ENCODE measurements around the gene C9orf72.

Gene C9orf72

DNA sequence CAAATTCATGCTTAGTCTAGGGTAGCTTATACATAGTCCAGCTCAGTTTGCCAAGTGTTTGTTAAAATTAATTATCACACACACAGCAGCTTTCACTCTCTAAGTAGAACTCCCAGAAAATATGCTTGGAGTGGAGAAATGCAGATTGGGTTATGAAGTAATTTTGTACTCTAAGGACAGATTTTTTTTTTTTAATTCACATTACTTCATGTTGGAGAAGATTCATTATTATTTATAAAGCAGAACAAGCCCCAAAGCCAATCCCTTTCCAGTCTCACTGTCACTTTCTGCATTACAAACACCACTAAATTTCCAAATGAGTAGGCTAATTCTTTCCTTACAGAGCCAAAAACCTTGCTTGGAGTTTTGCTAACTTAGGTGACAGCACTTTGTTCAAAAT is 11.7 kb upstream of the C9orf72 start:
- in situ Hi-C loops (cut with MboI; ENCODE audit: low sequenced_read_pairs), result no loop called here

DNA sequence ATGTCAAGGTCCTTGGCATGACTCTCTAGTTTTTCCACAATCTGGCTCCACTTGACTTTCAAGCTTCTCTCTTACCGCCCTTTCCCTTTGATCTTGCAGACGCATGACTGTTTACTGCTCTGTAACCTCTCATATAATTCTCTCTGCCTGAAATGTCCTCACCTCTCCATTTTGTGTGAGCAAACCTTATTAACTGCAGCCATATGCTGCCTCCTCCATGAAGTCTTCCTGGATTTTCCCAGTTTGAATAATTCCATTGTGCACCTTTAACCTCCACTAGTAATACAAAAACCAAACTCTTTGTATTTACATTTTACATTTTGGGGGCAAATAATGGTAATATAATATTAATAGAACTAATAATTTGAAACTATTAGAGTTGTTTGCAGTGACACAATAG is 9.5 kb upstream of the C9orf72 start:
- in situ Hi-C loops (cut with MboI; ENCODE audit: low sequenced_read_pairs), result no loop called here

DNA sequence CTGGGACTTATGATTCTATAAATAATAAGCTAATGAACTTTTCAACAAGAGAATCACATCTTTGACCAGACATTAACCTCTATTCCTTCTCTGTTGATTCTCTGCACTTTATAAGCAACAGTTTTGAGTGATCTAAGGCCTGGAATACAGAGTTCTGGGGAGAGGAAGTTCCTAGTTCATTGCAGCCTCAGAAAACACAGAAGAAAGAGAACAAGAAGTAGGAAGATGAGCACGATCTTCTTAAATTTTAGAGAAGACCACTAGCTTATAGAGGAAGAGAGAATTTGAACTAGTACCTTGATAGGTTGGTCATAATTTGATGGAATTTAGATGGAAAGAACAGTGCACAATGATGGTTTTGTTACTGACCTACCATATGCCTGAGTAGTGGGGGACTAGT is 8.5 kb upstream of the C9orf72 start:
- in situ Hi-C loops (cut with MboI; ENCODE audit: low sequenced_read_pairs), result no loop called here

DNA sequence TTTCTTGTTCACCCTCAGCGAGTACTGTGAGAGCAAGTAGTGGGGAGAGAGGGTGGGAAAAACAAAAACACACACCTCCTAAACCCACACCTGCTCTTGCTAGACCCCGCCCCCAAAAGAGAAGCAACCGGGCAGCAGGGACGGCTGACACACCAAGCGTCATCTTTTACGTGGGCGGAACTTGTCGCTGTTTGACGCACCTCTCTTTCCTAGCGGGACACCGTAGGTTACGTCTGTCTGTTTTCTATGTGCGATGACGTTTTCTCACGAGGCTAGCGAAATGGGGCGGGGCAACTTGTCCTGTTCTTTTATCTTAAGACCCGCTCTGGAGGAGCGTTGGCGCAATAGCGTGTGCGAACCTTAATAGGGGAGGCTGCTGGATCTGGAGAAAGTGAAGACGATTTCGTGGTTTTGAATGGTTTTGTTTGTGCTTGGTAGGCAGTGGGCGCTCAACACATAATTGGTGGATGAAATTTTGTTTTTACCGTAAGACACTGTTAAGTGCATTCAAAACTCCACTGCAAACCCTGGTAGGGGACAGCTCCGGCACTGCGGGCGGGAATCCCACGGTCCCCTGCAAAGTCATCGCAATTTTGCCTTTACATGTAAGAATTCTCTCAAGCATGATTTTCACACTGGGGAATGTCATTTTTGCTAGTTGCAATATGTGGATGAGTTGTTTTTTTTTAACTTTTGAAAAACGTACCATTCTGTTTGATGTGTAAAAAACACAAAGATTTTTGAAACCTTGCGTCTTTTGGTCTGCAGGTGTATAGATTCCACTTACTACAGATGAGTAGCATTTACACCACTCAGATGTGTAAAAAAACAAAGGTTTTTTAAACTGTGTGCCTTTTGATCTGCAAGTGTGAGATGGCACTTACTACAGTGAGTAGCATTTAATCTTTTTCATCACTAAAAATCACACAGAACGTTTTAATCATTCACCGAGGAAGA is 631 bp upstream of the C9orf72 start:
- in situ Hi-C loops (cut with MboI; ENCODE audit: low sequenced_read_pairs), result no loop called here

DNA sequence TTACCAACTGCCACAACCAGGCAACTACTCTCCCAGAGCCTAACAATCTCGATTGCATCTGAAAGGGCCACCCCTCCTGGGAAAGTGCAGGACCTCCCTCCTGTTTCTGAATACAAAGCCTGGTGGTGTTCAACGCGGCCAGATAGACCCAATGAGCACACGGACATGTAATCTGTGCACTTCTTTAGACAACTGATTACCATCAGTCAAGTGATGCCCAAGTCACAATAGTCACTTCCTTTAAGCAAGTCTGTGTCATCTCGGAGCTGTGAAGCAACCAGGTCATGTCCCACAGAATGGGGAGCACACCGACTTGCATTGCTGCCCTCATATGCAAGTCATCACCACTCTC is 739 bp downstream of the C9orf72 start:
- in situ Hi-C loops (cut with MboI; ENCODE audit: low sequenced_read_pairs), result no loop called here

DNA sequence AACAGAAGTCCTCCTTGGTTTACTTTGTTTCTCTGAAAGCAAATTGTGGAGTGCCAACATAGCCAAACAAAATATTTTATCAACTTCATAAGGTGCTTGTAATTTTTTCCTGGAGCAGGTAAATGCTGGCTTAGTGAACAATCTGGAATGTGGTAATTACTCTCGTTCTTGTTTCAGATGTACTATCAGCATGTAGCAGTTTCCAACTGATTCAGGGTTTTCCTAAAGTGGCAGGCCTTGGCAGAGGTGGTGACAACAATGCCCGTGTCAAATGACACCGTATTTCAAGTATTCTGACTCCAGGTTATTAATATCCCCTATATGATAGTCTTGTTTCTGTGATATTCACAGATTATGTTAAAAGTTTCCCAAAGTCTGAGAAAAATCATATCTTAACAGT is 1.2 kb downstream of the C9orf72 start:
- in situ Hi-C loops (cut with MboI; ENCODE audit: low sequenced_read_pairs), result no loop called here

DNA sequence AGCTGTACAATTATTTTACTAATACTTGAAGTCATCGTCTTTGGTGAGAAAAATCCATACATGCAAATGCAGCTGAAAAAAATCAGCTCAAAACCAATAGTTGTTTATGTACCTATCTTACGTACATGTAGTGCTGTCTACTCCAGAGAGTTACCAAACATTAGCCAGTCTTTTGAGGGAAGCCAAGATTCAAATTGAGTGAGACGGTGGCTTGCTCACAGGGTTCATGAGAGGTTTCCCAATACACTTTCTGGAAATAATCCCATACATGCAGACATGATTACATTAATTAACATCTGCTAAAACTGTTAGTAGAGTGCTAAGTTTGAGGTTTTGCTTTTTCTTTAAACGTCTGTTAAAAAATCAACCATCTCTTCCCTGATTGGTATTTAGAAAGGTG is 2.3 kb downstream of the C9orf72 start:
- in situ Hi-C loops (cut with MboI; ENCODE audit: low sequenced_read_pairs), result no loop called here

DNA sequence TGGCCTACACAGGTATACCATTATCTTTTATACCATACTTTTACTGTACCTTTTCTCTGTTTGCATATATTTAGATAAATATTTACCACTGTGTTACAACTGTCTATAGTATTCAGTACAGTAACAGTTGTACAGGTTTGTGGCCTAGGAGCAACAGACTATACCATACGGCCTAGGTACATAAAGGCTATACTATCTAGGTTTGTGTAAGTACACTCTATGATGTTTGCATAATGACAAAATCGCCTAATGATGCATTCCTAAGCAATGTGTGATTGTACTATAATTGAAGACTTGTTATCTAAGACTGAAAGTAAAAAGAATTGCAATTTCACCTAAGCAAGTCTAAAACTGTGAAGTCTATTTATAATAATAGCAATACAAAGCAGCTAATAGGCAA is 3.9 kb downstream of the C9orf72 start:
- in situ Hi-C loops (cut with MboI; ENCODE audit: low sequenced_read_pairs), result no loop called here

DNA sequence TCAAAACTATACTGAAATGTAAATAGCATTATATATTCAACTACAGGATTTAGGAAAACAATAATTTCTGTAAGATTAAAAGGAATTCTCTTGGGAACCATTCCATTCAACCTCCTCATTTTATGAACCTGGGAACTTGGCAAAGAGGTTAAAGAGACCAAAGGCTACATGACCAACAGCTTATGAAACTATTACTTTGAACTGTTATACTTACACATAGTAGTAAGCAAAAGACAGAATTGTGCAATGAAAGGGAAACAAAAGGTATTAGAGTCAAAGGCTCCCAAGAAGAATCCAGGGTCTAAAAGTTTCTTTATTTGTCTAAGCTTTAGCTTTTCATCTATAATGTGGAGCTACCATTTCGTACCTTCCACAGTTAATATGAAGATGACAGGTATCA is 7.2 kb downstream of the C9orf72 start:
- in situ Hi-C loops (cut with MboI; ENCODE audit: low sequenced_read_pairs), result no loop called here

DNA sequence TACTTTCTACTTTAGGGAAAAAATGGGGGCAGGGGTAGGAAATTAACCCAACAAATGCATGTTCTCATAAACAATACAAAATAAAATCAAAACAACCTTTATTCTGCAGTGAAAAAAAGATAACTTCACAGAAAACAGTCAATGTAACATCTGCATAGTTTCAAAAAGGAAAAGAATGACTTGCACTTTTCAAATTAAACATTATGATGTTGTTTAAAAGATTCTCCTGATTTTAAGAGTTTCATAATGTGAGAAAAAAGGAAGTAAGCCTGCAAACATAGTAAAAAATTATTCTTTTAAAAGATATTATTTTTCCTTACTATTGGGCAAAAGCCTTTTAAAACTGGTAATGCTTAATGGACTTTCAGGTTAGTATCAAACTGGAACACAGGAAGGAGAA is 7.6 kb downstream of the C9orf72 start:
- in situ Hi-C loops (cut with MboI; ENCODE audit: low sequenced_read_pairs), result no loop called here

DNA sequence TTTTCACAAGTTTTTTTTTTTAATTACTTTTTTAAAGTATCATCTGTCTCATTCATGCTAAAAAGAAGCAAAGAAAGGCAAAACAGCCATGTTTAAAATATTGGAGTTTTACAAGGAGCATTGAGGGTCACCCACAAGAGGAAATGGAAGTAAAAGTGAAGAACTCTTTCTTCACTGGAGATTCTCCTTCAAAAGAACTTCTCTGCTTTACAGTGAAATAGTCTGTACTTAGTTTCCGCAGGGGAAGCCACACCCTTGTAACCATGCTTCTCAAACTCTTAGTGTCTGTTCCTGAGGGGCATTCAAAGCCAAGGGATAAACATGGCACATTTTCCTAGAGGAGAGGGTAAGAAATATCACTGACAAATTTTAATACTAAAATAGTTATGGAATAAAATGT is 8.6 kb downstream of the C9orf72 start:
- in situ Hi-C loops (cut with MboI; ENCODE audit: low sequenced_read_pairs), result no loop called here

DNA sequence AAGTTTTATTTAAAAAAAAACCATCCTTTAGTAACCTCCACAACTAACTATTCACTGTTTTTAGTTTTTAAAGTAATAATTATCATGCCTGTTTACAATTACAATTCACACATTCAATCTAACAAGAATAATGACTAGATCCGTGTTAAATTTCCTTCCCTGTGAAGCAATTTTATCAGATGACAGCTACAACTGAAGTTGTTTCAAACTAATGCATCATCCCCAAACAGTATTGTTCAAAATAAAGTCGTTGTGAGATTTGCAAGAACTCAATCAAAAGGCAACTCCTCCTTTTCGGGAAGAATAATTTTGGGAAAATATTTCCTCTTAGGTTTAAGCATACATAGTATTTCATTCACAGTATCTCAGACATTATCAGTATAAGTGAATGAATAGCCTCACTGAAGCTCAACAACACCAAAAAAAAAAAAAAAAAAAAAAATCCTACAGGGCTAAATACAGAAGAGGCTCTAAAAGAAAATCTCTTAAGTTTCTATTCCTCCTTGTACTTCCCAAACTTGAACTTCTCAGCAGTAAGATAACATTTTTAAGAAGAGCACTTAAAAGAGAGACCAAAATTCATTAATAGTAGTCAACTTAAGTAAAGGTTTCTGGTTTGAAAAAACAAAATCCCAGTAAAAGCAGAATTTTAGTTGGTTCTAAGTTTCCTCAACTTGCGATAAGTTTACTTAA is 9.4 kb downstream of the C9orf72 start:
- in situ Hi-C loops (cut with MboI; ENCODE audit: low sequenced_read_pairs), result no loop called here

DNA sequence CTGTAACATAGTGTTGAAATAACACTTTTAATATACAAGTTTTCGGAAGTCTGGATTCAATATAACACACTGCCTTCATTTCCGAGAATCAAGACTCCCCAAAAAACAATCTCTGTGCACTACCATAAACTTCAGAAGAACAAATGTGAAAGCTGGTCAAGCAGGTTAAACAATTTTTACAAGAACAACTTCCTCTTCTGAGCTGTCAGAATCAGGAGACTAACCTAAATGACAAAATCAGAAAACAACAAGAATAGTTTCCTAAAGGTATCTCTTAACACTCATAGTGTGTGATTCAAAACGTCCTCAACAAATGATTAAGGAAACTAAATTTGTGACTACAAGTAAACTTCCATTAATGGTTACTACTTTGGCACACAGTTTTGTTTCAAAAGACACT is 11.6 kb downstream of the C9orf72 start:
- in situ Hi-C loops (cut with MboI; ENCODE audit: low sequenced_read_pairs), result no loop called here

DNA sequence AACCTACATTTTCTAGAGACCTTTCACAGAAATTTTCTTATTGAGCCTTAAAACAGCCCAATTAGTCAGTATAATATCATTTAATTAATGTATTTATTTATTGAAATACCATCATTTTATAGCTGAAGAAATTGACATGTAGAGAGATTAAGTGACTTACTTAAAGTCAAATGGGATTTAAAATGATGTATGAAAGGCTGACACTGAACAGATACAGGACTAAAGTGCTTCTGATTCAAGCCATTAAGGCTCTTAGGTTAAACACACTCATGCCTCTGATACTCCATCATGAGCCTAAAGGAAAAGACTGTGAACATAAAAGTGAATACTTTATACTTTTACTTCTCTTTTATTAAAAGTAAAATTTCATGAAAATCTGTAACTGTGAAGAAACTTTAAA is 12.8 kb downstream of the C9orf72 start:
- in situ Hi-C loops (cut with MboI; ENCODE audit: low sequenced_read_pairs), result no loop called here

DNA sequence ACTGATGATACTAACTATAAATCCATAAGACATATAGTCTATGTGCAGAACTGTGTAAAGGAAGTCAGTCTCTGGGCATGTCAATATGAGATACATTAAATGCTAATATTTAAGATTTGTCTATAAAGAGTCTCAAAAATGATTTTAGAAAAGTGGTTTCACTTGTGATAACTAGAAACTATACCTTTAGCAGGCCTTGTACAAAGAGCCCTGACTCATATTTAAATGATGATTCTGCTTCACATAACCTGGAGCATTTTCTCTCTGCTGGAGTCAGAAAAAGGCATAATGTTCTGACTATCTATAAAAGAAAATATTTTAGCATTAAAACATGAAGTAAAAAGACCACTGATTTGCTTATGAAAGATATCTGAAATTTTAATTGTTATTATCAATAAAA is 15.0 kb downstream of the C9orf72 start:
- in situ Hi-C loops (cut with MboI; ENCODE audit: low sequenced_read_pairs), result no loop called here

DNA sequence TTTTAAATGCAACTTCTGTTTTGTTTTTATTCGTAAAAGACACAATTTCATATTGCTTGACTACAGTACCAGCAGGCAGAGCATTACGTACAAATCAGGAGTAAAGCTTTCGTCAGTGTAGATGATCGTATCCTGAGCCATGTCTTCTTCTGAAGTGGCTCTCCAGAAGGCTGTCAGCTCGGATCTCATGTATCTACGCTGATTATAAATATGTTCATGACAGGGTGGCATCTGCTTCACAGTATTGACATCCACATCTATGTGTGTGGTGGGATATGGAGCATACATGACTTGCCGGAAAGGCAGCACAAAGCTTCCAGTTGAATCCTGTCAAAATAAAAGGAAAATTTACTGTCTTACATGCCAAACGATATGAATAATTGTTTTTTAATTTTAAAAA is 16.8 kb downstream of the C9orf72 start:
- in situ Hi-C loops (cut with MboI; ENCODE audit: low sequenced_read_pairs), result no loop called here

DNA sequence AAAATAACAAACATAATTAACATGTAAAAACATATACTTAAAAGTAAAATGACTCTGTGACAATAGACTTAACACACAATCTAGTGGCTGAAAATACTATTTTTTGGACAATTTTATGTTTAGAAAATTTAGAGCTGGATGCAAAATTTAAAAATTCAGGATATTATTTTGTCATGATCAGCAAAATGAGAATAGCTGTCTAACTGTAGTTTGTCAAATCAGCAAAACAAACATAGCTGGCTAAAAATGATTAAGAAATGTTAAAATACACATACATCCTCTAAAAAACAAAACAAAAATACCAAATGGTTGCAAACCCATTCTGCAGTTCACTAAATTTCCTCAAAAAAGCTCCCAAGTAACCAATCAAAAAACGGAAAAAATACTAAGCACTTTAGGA is 18.6 kb downstream of the C9orf72 start:
- in situ Hi-C loops (cut with MboI; ENCODE audit: low sequenced_read_pairs), result no loop called here

DNA sequence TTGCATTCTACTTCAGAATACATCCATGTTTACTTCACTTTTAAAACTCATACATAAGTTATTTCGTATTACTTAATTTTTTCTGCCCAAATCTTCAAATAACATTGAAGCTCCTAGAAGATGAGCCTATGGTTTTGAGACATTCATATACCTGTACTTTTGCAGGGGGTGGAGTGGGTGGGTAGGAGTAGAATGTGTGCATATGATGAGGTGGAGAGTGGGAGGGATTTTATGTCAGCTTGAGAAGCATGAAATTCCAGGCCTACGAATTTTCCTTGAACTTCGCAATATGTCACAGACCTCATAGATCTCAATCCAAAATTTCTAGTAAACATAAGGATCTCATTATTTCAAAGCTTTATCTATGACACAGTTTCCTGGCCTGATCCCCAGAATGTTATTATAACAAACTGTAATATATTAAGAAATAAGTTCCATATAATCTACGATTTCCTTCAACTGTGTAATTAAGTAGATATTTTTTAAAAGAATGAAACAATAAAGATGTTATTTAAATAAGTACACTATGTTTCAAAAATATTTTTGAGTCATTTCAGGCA is 24.0 kb downstream of the C9orf72 start:
- in situ Hi-C loops (cut with MboI; ENCODE audit: low sequenced_read_pairs), result loop anchor here (25.0 kb wide), 1 partner anchor 212 kb away; no protein-coding TSS in a partner anchor

DNA sequence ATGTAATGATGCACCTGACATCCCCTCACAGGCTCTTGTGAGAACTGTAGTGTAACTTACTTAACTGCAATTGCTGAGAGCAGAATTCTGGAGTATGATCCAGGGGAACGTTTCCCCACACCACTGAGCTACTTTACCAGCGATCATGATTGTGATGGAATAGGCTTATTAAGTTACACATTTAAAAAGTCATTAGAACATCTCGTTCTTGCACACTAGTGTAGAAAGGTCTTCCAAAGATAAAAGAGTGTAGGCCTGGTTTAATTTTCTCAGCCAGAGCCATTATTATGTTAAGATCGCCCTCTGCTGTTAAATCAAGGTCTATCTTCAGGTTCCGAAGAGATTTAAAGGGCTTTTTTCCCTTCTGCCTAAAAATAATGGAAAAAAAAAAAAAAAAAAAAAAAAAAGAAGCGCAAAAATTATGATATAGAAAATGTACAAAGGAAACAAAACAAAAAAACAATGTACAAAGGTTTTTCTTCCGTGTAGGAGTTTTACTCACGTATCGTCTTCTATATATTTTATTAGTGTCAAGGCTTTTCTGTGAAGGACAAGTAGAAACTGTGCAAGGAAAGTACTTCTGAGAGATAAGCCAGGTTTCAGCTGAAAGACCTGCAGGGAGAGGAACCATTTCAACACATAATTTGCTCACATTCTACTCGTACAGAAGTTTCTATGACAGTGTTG is 25.1 kb downstream of the C9orf72 start:
- in situ Hi-C loops (cut with MboI; ENCODE audit: low sequenced_read_pairs), result loop anchor here (25.0 kb wide), 1 partner anchor 211 kb away; no protein-coding TSS in a partner anchor

DNA sequence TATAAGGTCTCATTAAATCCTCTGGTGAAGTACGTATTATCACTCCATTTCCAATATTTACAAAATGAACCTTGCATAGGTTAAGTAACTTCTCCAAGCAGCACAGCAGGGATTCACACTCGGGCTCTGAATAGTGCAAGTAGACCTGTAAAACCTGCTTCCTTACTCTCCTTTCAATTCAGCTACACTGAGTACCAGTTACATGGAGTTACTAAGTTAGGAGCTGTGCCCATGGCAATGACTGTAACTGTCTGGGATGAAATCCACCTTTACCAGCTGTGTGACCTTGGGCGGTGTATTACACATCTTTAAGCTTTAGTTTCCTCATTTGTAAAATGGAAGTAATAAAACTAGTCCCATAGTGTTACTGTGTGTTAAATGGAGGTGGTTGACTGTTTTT is 27.8 kb downstream of the C9orf72 start:
- in situ Hi-C loops (cut with MboI; ENCODE audit: low sequenced_read_pairs), result loop anchor here (25.0 kb wide), 1 partner anchor 208 kb away; no protein-coding TSS in a partner anchor

DNA sequence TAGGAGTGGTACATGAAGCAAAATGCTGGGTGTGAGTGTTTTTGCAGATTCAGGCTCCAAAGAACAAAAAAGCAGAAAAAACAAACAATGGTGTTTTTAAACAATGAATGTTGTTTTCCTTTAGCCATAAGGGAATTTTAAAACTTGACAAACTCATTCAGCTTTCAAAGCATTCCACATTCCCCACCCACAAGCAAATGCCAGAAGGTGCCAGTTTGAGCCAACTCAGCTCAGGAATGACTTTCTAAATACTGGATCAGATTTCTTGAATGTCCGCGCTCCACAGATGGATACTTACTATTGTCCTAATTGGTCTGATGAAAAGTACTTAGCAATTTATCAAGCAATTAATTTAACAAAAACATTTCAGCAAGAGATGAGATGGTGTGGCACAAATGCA is 30.8 kb downstream of the C9orf72 start:
- in situ Hi-C loops (cut with MboI; ENCODE audit: low sequenced_read_pairs), result loop anchor here (25.0 kb wide), 1 partner anchor 205 kb away; no protein-coding TSS in a partner anchor

Data from HL-60/S4 treated with phorbol 12-myristate 13-acetate at 8.2 ng/mL for 4 days and 3 days (cell line).